ENCODE results near the gene NUP210L.
A peak's percentile ranks its signal among the peaks of the same experiment; 100 is the strongest.

The NUP210L gene

GRCh38 chr1:153968972-153969371 is 185.9 kb downstream of the NUP210L start:
- in situ Hi-C loops (cut with MboI; ENCODE audit: low sequenced_read_pairs, unreplicated experiment), result no loop called here
- no peak for TF ChIP-seq CTCF (IDR thresholded peaks at IDR 0.05; ENCODE audit: borderline replicate concordance, control extremely low read depth, extremely low read depth, insufficient read depth, missing control alignments)
- no peak for DNase-seq (ENCODE audit: low spot score)

- no peak for DNase-seq (ENCODE audit: low spot score)
These were observed 186.5 kb downstream of the NUP210L start for GRCh38 chr1:153968408-153968807.

GRCh38 chr1:153968000-153968363 is 186.9 kb downstream of the NUP210L start:
- no peak for DNase-seq (ENCODE audit: low spot score)
- in situ Hi-C loops (cut with MboI; ENCODE audit: low sequenced_read_pairs, unreplicated experiment), result no loop called here

More at GRCh38 chr1:153968408-153968807, 186.5 kb downstream of the NUP210L start:
- in situ Hi-C loops (cut with MboI; ENCODE audit: low sequenced_read_pairs, unreplicated experiment), result no loop called here
- no peak for TF ChIP-seq CTCF (IDR thresholded peaks at IDR 0.05; ENCODE audit: borderline replicate concordance, control extremely low read depth, extremely low read depth, insufficient read depth, missing control alignments)

GRCh38 chr1:153967107-153967999 is 187.5 kb downstream of the NUP210L start, which contains the start of gene CREB3L4:
TSS of gene CREB3L4 (plus strand) at chr1:153967902. CDS start at chr1:153968526, 624 bp downstream.
- in situ Hi-C loops (cut with MboI; ENCODE audit: low sequenced_read_pairs, unreplicated experiment), result no loop called here
- DNase-seq (ENCODE audit: low spot score), result peak; percentile 91
- peak; percentile 45 for TF ChIP-seq CTCF (IDR thresholded peaks at IDR 0.05; ENCODE audit: borderline replicate concordance, control extremely low read depth, extremely low read depth, insufficient read depth, missing control alignments)

More at GRCh38 chr1:153968000-153968363, 186.9 kb downstream of the NUP210L start:
- TF ChIP-seq CTCF (IDR thresholded peaks at IDR 0.05; ENCODE audit: borderline replicate concordance, control extremely low read depth, extremely low read depth, insufficient read depth, missing control alignments), result no peak

- no peak for DNase-seq (ENCODE audit: low spot score)
- in situ Hi-C loops (cut with MboI; ENCODE audit: low sequenced_read_pairs, unreplicated experiment), result no loop called here
- no peak for TF ChIP-seq CTCF (IDR thresholded peaks at IDR 0.05; ENCODE audit: borderline replicate concordance, control extremely low read depth, extremely low read depth, insufficient read depth, missing control alignments)
These were observed 191.0 kb downstream of the NUP210L start for GRCh38 chr1:153963850-153964331.

- DNase-seq (ENCODE audit: low spot score), result peak; percentile 93
- no peak for TF ChIP-seq CTCF (IDR thresholded peaks at IDR 0.05; ENCODE audit: borderline replicate concordance, control extremely low read depth, extremely low read depth, insufficient read depth, missing control alignments)
- in situ Hi-C loops (cut with MboI; ENCODE audit: low sequenced_read_pairs, unreplicated experiment), result no loop called here
These were observed 191.6 kb downstream of the NUP210L start, which contains the start of gene SLC39A1 for GRCh38 chr1:153963030-153963849. TSS of gene SLC39A1 (minus strand) at chr1:153963537. CDS start at chr1:153962715, 822 bp downstream.
